Measurements from ENCODE around the gene RERE.
"Not testable (repeated sequence)": the region's sequence is repeated elsewhere in the genome, so short reads cannot be mapped to it uniquely, and the experiment has no call there.

The RERE gene

DNA sequence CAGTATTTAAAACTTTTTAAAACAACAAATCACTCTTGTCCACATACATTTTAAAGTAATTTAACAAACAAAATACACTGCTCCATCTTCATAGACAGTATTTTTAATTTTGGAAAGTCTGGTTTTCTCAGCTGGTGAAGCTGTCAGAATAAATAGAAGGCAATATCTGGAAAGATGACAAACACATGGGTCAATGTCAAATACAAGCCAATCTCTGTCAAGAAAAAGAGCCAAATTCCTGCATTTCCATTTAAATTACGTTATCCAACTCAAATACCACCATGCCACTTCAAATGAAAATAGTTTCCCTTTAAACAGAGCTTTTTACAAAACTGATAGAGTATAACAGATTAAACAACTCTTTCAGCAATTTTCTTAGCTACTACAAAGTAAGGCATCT is 176.5 kb downstream of the RERE start:
- no peak for DNase-seq
- intact Hi-C loops (cut with DNase I): no loop called here

DNA sequence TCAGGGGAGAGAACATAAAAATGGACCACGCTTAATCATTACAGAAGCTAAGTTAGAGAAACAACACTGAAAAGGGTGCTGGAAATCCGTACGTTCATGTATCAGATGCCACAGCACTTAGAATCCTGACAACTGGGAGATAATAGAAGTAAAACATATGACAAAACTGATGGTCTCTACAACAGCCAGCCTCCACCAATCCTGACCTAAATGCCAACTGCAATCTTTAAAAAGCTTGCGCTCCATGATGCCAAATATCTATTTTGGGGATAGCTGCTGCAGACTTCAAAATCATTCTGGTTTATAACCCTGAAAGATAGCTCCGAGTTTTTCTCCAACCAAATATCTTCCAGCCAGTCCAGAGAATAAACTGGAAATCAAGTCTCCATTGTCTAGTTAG is 178.3 kb downstream of the RERE start:
- intact Hi-C loops (cut with DNase I): no loop called here
- DNase-seq: no peak

DNA sequence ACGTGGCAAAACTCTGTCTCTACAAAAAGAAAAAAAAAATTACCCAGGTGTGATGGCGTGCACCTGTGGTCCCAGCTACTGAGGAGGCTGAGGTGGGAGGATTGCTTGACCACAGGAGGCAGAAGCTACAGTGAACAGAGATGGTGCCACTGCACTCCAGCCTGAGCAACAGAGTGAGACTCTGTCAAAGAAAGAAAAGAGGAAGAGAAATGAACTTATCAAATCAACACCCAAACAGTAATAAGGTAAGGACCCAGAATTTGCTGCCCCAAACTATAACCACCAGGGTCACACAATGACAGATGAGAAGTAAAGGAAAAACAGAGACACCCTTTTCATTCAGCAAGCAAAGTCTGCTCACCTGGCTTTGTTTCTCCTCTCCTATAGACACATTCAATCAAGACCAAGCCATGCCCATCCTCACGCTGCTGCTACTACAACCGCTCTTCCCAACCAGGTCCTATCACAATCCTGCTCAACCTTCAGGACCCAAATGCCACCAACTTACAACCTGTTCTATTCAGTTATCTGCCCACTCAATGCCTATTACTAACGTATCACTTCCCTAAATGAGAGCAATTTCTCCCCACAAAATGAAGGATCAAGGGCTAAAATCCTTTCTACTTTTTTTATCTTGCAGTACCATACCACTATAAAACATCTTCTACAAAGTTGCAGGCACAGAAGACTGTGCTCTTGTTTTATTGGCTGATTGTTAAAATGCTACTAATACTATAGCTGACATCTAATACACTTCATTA is 183.5 kb downstream of the RERE start:
- intact Hi-C loops (cut with DNase I): no loop called here
- no peak for DNase-seq

DNA sequence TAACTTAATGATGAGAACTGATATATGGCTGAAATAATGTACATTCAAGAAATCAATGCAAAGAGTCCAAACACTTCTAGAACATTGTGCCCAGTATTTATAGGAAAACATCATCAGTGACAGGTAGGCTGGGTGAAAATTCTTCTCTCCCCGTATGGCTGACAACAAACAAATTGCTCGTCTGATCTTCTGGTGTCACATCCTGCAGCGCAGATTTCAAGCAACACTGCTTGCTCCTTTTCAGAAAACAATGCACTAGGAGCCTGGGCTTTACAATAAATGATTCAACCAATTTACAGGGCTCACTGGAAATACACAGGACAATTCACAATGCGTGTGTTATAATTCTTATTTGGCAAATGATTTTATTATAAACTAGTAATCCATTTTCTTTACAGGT is 185.3 kb downstream of the RERE start:
- intact Hi-C loops (cut with DNase I): no loop called here
- DNase-seq: peak in 3 of 42 donors; percentile 22 to 51 (median 35)

DNA sequence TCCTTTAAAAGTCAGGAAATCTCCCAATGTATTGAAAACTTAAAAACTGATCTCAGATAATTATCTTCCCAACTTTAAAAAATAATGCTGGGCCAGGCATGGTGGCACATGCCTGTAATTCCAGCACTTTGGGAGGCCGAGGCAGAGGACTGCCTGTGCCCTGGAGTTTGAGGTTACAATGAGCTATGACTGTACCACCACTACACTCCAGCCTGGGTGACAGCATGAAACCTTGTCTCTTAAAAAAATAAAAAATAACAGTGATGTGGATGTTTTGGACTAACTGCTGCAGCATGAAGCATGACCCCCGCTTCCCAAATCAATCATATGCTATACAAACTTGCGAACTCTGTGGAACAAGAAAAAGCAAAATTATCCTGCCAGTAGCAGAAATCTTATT is 186.3 kb downstream of the RERE start:
- DNase-seq: no peak
- intact Hi-C loops (cut with DNase I): no loop called here

DNA sequence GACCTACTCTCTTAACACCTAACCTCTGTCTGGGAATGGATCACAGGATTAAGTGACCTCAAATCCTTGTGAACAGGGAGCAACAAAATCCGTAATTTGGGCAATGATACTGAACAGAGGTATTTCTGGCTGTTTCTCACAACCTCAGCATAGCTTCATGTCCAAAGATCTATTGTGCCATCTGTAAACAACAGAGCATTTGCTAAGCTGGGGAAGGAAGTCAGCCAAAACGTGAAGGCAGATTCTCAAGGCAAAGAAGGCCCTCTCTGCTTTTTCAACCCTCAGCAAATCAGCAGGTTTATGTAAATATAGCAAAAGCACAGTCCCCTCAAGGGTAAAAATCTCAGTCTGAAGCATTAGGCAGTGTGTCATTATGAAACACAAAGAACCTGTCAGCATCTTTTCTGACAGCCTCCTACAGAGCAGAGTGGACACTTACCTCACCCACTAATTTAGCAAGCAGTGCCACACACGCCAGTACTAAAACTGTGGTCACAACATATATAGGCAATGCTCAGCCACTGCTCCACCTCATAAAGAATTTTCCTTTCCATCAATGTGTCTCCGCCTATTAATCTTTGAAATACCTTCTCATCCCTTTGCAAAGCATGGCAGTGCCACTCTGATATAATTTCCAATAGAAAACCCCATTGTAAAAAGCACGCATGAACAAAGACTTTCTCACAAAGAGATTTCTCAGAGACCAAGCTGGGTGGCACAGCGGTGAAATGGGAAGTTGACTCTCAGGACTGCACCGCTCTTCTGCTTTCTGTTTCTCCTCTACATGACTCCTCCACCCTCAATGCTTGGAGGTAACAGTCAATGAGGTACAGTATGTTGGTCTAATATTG is 188.0 kb downstream of the RERE start:
- peak in 26 of 42 donors; percentile 4 to 66 (median 32) for DNase-seq
- intact Hi-C loops (cut with DNase I): no loop called here

DNA sequence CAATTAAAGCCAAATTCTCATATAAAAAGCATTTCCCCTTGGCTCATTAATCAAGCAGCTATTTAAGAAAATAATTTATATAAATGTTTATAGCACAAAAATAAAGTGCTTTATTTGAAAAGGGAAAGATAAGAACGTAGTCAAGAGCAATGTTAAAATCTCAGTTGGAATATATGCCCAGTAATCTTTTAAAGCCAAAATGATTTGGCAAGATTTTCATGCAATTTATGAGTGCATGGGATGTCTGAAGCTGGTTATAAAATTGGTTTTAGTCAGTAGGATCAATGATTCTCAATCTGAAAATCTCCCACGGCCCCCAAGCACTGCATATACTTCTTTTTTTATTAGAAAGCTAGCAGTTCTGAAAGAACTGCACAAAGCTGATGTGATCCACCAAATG is 188.8 kb downstream of the RERE start:
- intact Hi-C loops (cut with DNase I): no loop called here
- DNase-seq: no peak

DNA sequence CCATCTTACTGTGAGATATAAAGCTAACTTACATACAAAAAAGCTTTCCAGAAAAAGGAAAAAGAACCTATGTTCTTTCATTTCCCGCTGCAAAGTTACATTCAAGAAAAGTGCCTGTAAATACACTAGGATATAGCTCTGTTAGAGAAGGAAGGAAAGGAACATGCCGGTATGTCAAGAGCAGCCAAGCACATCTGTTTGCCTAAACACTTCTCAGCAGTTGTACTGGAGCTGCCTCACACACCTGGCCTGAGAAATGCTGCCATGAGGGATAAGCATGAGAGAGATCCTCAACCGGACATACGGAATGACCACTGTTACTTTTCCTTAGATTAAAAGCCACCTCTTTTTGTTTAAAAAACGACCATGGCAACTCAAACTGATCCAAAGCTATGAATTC is 189.7 kb downstream of the RERE start:
- DNase-seq: no peak
- intact Hi-C loops (cut with DNase I): no loop called here

DNA sequence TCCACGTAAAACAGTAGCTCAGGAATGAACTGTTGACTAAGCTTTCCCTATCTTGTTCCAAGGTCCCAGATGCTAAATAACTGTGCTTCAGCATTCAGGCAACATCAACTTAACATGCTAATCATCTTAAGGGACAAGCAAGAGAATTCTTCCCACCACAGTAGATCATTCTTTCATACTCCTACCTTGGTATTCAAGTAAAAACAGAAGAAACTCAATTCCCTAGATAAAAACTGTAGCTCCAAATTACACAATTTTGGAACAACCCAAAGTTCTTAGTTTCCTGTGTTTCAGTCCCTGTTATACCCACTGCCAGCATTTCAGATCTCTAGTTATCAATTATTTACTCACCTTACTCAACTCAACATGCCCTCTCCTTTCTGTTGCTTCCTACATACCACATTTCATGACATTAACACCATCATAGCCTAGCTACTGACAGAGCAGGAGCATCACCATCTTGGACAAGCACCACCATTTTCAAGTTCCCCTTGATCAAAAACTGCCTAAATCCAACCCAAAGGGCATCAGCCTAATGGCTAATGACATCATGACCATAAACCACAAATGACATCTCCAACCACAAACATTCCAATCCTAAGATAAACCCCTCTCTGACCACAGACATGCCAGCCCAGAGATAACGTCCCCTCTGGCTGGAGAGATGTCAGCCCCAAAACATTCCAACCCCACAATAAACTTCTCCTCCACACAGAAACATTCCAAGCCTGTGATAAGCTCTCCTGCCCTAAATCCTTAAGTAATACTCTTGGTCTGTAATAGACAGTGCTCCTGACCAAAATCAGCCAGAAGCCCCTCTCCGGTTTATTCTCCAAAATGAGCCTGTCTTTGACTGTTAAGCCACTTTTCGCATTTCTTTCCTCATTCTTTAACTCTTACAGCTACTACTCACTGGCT is 191.2 kb downstream of the RERE start:
- DNase-seq: no peak

DNA sequence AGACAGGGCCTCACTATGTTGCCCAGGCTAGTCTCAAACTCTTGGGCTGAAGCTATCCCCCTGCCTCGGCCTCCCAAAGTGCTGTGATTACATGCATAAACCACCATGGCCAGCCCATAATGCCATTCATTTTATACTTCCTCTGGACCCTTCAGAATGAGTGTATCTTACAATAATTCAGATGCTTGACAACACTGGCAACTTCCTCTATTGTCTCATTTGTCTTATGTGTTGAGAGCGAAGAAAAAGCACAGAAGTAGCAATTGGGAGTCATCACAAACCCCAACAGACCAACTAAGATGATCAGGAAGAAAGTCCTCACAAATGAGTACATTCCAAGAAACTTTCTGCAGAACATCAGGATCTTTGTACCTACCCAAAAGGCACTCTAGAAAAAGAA is 191.9 kb downstream of the RERE start:
- intact Hi-C loops (cut with DNase I): no loop called here
- no peak for DNase-seq

More for the DNA sequence above, 191.2 kb downstream of the RERE start:
- intact Hi-C loops (cut with DNase I): no loop called here

DNA sequence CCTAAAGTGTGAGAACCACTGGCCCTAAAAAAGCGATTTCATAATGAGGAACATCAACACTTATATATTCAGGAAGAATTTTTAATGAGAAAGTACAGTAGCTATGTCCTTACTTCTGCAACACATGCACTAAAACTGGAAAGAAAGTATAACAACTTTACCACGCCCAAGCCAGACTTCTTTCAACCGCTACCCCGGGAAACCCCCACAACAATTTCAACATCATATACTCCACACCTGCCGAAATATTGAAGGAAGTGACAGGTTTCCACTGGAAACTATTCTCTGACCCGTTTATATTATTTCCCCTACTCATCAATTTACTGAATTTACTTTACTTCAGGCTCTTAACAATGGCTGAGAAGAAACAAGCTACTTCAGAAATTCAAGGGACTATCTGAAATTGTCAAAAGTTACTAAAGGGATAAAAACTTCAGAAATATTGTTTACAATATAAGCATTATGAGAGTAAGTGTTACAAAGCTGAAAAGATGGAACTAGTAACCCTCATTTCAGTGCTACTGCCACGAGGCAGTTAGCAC is 193.7 kb downstream of the RERE start:
- DNase-seq; intact Hi-C loops (cut with DNase I): not testable (repeated sequence)

DNA sequence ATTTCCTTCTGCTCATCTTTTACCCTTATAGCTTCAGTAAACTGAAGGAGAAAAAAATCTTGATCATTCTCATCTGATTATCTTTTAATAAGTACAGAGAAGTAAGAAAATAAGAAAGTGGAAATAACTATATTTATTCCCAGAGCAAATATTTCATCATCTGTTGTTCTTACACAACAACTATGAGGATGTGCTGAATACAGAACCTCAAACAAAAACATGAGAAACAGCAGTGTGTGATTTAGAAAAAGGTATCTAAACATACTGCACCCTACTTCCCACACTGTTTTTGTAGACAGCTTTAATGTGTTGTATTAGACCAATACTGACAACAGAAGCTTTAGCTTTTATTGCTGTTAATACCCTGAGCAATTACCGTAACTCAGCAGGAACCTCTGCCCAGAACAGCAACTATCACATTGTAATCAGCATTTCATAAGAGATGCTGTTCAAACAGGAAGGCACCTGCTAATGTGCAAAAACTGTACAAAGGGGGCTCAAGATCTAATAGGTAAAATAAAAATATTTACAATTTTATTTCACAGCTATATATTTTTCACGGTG is 195.6 kb downstream of the RERE start:
- intact Hi-C loops (cut with DNase I); DNase-seq: not testable (repeated sequence)

DNA sequence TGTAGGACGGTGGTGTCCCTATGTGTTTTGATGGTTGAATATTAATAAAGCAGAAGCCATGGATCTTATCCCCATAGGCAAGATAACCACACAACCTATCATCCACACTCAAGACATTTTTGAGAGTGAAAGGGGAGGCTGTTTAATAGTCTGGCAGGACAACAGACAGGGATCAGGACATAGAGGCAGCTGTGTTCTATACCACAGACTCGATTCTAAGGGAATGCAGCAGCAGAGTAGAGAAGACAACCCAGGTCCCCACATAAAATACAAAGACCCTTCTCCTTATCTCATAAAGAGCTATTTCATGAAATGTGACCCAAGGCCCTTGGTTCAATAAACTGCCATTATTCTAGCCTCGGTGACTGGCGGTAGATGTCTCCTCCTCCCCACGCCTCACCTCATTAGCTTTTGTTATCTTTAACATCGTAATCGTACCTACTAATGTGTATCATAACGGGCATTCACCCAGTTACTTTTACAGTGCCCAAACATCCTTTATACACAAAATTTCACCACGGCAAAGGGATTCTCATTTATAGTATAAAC is 196.3 kb downstream of the RERE start:
- DNase-seq; intact Hi-C loops (cut with DNase I): not testable (repeated sequence)

DNA sequence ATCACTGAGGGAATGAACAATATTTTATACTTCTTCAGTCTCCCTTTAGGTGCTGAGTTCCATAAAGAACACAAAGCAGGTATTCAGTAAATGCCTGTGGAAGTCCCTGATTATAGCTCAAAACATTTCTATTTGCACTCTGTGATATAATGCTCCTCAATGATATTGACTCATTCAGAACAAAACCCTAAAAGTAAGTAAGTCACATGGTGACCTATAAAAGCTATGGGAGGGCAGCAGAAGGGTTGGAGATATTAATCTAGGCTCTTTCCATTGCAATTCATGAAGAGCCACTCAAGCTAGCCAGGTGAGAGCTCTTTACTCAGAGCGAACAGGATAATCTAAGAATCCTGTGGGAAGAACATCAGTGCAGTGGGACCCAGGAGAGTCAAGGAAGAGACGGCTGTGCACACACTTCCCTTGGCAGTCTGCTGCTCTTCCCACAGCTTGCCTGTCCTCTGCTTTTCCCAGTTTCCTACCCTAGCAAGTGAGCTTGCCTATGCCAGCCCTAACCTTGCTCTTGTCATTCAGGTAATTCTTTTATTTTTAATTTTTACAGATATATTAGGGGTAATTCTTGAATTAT is 197.4 kb downstream of the RERE start:
- DNase-seq: not testable (repeated sequence)

DNA sequence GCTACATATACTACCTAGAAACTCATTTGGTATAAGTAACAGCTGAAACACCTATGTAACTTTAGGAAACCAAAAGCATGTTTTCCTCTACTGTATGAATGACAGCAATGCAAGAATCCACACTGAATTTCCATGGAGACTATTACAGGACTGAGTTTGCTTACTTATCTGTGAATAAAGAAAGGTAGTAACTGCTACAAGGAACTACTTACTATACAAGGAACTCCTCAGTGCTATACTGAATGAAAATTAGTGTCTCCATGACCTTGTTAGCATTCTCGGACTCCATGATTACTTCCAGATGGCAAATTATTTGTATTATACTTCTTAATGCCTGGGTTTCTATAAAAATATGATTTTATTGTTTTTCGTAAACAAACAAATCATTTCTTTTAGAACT is 198.0 kb downstream of the RERE start:
- not testable (repeated sequence) for DNase-seq

More for the DNA sequence above, 197.4 kb downstream of the RERE start:
- intact Hi-C loops (cut with DNase I): not testable (repeated sequence)

DNA sequence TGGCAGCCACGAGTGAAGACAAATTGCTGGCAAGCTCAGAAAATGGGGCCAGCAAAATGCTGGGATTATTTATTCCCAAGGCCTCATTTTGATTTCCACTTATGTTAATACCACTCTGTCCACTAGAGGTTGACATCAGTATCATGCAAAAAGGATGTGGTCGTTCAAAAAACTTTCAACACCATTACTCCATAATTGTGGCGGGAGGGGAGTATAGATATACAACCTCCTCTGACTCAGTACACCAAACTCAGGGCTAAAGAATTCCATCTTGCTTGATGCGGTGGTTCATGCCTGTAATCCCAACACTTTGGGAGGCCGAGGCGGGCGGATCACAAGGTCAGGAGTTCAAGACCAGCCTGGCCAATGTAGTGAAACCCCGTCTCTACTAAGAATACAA is 200.6 kb downstream of the RERE start:
- DNase-seq; intact Hi-C loops (cut with DNase I): not testable (repeated sequence)

More for the DNA sequence above, 198.0 kb downstream of the RERE start:
- intact Hi-C loops (cut with DNase I): not testable (repeated sequence)

DNA sequence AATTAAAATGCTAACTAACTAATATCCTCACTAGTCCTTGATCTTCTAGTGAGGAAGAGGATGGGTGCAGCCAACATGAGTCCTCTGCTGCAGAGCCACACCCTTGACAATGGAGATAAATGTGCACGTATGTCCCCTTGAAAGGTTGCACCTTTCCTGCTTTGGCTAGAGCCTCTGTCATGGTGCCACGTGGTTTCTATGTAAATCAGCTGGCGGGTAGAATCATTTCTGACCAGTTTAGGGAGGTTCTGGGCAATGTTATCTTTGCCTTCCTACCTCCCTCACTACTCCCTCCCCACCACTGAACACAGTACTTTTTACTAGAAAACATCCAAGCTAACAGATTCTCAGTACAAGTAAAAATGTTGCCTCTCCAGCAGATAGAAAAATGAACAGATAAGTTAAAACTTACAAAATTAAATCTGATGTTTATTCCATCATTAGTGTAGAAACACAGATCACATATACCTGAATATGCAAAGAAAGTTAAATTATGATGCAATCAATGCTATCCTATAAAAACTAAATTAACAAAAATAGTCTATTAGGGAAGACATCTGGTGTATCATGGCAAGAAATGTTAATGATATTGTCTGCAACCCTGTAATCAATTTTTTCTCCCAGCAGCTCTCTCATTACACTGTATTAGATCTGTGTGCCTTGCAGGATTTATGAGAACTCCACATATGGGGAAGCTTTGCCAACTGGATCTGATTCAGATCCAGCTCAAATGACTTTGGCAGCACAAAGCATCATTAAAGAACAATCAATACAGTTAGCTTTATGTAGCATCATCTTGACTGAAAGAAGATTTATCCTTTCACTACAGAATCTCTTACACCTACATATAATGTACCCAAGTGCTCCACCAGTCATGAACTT is 205.6 kb downstream of the RERE start:
- DNase-seq; intact Hi-C loops (cut with DNase I): not testable (repeated sequence)

Measured in head of caudate nucleus (tissue), 42 donors.